ENCODE results near the gene PLCG2. TPM values are rescaled to one million over a fixed set of nuclear protein-coding genes. Genes with fewer than 3 reads are reported as not detected.

The PLCG2 gene
- total and polyA plus RNA-seq, 2 donors from 2014 or later = 50.7 to 55.6 TPM

- intact Hi-C loops (cut with DNase I) = no loop called here
- DNase-seq = no peak
- no peak overlapping the region for H3K9ac ChIP-seq (ENCODE audit: low read length in 3 of 3)
- H3K27ac ChIP-seq (ENCODE audit: low read depth in 2 of 2, low read length in 2 of 2) = no peak overlapping the region
- no peaks in the 10 kb centered on the region for H3K9me3 ChIP-seq (ENCODE audit: control insufficient read depth in 2 of 3, insufficient read depth in 1 of 3, low read length in 3 of 3)
- no peaks in the 10 kb centered on the region for H3K4me1 ChIP-seq (ENCODE audit: control insufficient read depth in 2 of 3, insufficient read depth in 2 of 3, low read depth in 1 of 3, low read length in 3 of 3)
- no peak overlapping the region for H3K4me3 ChIP-seq (ENCODE audit: low read length in 3 of 3)
- no peaks in the 10 kb centered on the region for H3K27me3 ChIP-seq (ENCODE audit: control insufficient read depth, insufficient read depth, low read length)
- TF ChIP-seq, protein P1, sequence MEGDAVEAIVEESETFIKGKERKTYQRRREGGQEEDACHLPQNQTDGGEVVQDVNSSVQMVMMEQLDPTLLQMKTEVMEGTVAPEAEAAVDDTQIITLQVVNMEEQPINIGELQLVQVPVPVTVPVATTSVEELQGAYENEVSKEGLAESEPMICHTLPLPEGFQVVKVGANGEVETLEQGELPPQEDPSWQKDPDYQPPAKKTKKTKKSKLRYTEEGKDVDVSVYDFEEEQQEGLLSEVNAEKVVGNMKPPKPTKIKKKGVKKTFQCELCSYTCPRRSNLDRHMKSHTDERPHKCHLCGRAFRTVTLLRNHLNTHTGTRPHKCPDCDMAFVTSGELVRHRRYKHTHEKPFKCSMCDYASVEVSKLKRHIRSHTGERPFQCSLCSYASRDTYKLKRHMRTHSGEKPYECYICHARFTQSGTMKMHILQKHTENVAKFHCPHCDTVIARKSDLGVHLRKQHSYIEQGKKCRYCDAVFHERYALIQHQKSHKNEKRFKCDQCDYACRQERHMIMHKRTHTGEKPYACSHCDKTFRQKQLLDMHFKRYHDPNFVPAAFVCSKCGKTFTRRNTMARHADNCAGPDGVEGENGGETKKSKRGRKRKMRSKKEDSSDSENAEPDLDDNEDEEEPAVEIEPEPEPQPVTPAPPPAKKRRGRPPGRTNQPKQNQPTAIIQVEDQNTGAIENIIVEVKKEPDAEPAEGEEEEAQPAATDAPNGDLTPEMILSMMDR (IDR thresholded peaks at IDR 0.05; ENCODE audit: borderline replicate concordance, extremely low read depth, insufficient read depth) = no peak
- no peak for FAIRE-seq
- peaks cover 0 to 7% (median 4%) of the 10 kb centered on the region in 3 donors for H3K36me3 ChIP-seq (ENCODE audit: control insufficient read depth in 2 of 3, insufficient read depth in 3 of 3, low read length in 3 of 3)
Measured at GRCh38 chr16:81879625-81880024, 100.5 kb downstream of the PLCG2 start.

- Histone ChIP-seq H3K4me1 (ENCODE audit: control insufficient read depth in 2 of 3, insufficient read depth in 2 of 3, low read depth in 1 of 3, low read length in 3 of 3) (no peaks in the 10 kb centered on the region), H3K9me3 (ENCODE audit: control insufficient read depth in 2 of 3, insufficient read depth in 1 of 3, low read length in 3 of 3) (no peaks in the 10 kb centered on the region), H3K9ac (ENCODE audit: low read length in 3 of 3) (no peak overlapping the region), H3K4me3 (ENCODE audit: low read length in 3 of 3) (no peak overlapping the region), H3K36me3 (ENCODE audit: control insufficient read depth in 2 of 3, insufficient read depth in 3 of 3, low read length in 3 of 3) (peaks cover 0 to 7% (median 4%) of the 10 kb centered on the region in 3 donors), H3K27me3 (ENCODE audit: control insufficient read depth, insufficient read depth, low read length) (no peaks in the 10 kb centered on the region), H3K27ac (ENCODE audit: low read depth in 2 of 2, low read length in 2 of 2) (no peak overlapping the region)
- TF ChIP-seq, protein P1 (IDR thresholded peaks at IDR 0.05; ENCODE audit: borderline replicate concordance, extremely low read depth, insufficient read depth) = no peak
- DNase-seq (no peak), FAIRE-seq (no peak)
- intact Hi-C loops (cut with DNase I) = no loop called here
Measured at GRCh38 chr16:81880816-81881215, 101.7 kb downstream of the PLCG2 start.

DNA sequence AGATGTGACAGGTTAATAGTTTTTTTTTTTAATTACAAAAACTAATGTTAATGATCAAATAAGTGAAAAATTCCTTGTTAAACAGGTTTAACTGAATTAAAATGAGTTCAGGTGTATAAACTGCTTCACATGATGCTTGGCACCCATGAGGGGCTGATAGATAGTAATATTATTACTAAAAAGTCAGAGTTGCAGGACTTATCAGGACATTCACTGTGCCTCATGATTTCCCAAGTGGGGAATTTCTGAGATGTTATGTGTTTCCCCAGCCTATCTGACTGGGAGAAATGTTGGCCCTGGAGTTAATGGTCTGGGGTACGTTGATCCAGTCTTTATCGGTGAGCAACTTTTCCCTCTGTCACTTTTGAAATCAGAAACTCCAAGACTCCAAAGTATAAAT lies 102.1 kb downstream of the PLCG2 start:
- Histone ChIP-seq H3K27me3 (ENCODE audit: control insufficient read depth, insufficient read depth, low read length) (no peaks in the 10 kb centered on the region), H3K4me1 (ENCODE audit: control insufficient read depth in 2 of 3, insufficient read depth in 2 of 3, low read depth in 1 of 3, low read length in 3 of 3) (no peaks in the 10 kb centered on the region), H3K4me3 (ENCODE audit: low read length in 3 of 3) (no peak overlapping the region), H3K36me3 (ENCODE audit: control insufficient read depth in 2 of 3, insufficient read depth in 3 of 3, low read length in 3 of 3) (peaks cover 0 to 7% (median 4%) of the 10 kb centered on the region in 3 donors), H3K9me3 (ENCODE audit: control insufficient read depth in 2 of 3, insufficient read depth in 1 of 3, low read length in 3 of 3) (no peaks in the 10 kb centered on the region), H3K27ac (ENCODE audit: low read depth in 2 of 2, low read length in 2 of 2) (no peak overlapping the region), H3K9ac (ENCODE audit: low read length in 3 of 3) (no peak overlapping the region)
- FAIRE-seq (no peak), DNase-seq (no peak)
- intact Hi-C loops (cut with DNase I) = no loop called here
- TF ChIP-seq, protein P1 (IDR thresholded peaks at IDR 0.05; ENCODE audit: borderline replicate concordance, extremely low read depth, insufficient read depth) = no peak

- intact Hi-C loops (cut with DNase I) = no loop called here
- DNase-seq = no peak
- TF ChIP-seq, protein P1 (IDR thresholded peaks at IDR 0.05; ENCODE audit: borderline replicate concordance, extremely low read depth, insufficient read depth) = no peak
- H3K27ac ChIP-seq (ENCODE audit: low read depth in 2 of 2, low read length in 2 of 2) = no peak overlapping the region
- H3K9ac ChIP-seq (ENCODE audit: low read length in 3 of 3) = no peak overlapping the region
- no peak overlapping the region for H3K4me3 ChIP-seq (ENCODE audit: low read length in 3 of 3)
- no peaks in the 10 kb centered on the region for H3K4me1 ChIP-seq (ENCODE audit: control insufficient read depth in 2 of 3, insufficient read depth in 2 of 3, low read depth in 1 of 3, low read length in 3 of 3)
- H3K36me3 ChIP-seq (ENCODE audit: control insufficient read depth in 2 of 3, insufficient read depth in 3 of 3, low read length in 3 of 3) = peaks cover 0 to 7% (median 4%) of the 10 kb centered on the region in 3 donors
- H3K27me3 ChIP-seq (ENCODE audit: control insufficient read depth, insufficient read depth, low read length) = no peaks in the 10 kb centered on the region
- no peaks in the 10 kb centered on the region for H3K9me3 ChIP-seq (ENCODE audit: control insufficient read depth in 2 of 3, insufficient read depth in 1 of 3, low read length in 3 of 3)
- no peak for FAIRE-seq
Measured at GRCh38 chr16:81882559-81882958, 103.5 kb downstream of the PLCG2 start.

Measured in kidney (tissue), 14 donors.